HEK293 (cell line): ENCODE results near the gene CD177.

Experiments
- BCL11B ChIP-seq: fragments of 450-650 bp; formaldehyde crosslinking; IDR thresholded peaks from 2 replicates; pipeline ENCODE4 v1.5.1; 2016; ENCODE audit warnings: low read depth, missing biosample characterization, missing genetic modification characterization
- HOXC10 ChIP-seq: sonication (generic); formaldehyde crosslinking; IDR thresholded peaks from 2 replicates; pipeline ENCODE4 v1.8.1; 2023; ENCODE audit warnings: mild to moderate bottlenecking, missing genetic modification reagents
- KLF8 ChIP-seq: fragments of 450-650 bp; formaldehyde crosslinking; IDR thresholded peaks from 2 replicates; pipeline ENCODE4 v1.5.1; 2016; ENCODE audit warnings: missing biosample characterization, missing genetic modification characterization
- KLF9 ChIP-seq: fragments of 450-650 bp; formaldehyde crosslinking; IDR thresholded peaks from 2 replicates; pipeline ENCODE4 v1.5.1; 2016; ENCODE audit warnings: missing biosample characterization, missing genetic modification characterization, low read depth
- MEIS1 ChIP-seq: sonication (generic); formaldehyde crosslinking; IDR thresholded peaks from 2 replicates; pipeline ENCODE4 v1.8.1; 2022; ENCODE audit warnings: missing genetic modification reagents, mild to moderate bottlenecking, borderline replicate concordance
- MYNN ChIP-seq: fragments of 450-650 bp; formaldehyde crosslinking; IDR thresholded peaks from 2 replicates; pipeline ENCODE4 v1.5.1; 2016; ENCODE audit warnings: missing biosample characterization, missing genetic modification characterization, borderline replicate concordance
- OVOL3 ChIP-seq: fragments of 450-650 bp; formaldehyde crosslinking; IDR thresholded peaks from 2 replicates; pipeline ENCODE4 v1.5.1; 2016; ENCODE audit warnings: missing biosample characterization, missing genetic modification characterization
- RBAK ChIP-seq: fragments of 450-650 bp; formaldehyde crosslinking; IDR thresholded peaks from 2 replicates; pipeline ENCODE4 v1.5.1; 2016; ENCODE audit warnings: missing biosample characterization, missing genetic modification characterization
- SALL2 ChIP-seq: fragments of 450-650 bp; formaldehyde crosslinking; IDR thresholded peaks from 2 replicates; pipeline ENCODE4 v1.5.0; 2017; ENCODE audit warnings: missing biosample characterization, mild to moderate bottlenecking, missing genetic modification characterization, borderline replicate concordance
- SP2 ChIP-seq: fragments of 450-650 bp; formaldehyde crosslinking; IDR thresholded peaks from 2 replicates; pipeline ENCODE4 v1.5.1; 2016; ENCODE audit warnings: missing biosample characterization, missing genetic modification characterization
- TRIM28 ChIP-seq: IDR thresholded peaks from 2 replicates; pipeline ENCODE4 v1.6.1; 2011; ENCODE audit warnings: low read length, control low read depth, borderline replicate concordance
- ZBTB21 ChIP-seq: fragments of 450-650 bp; formaldehyde crosslinking; IDR thresholded peaks from 2 replicates; pipeline ENCODE4 v1.5.1; 2017; ENCODE audit warnings: missing biosample characterization, missing genetic modification characterization
- ZFP37 ChIP-seq: fragments of 450-650 bp; formaldehyde crosslinking; IDR thresholded peaks from 2 replicates; pipeline ENCODE4 v1.5.1; 2016; ENCODE audit warnings: missing biosample characterization, missing genetic modification characterization
- ZFP69B ChIP-seq: fragments of 450-650 bp; formaldehyde crosslinking; IDR thresholded peaks from 2 replicates; pipeline ENCODE4 v1.5.1; 2016; ENCODE audit warnings: missing biosample characterization, missing genetic modification characterization
- ZNF114 ChIP-seq: fragments of 450-650 bp; formaldehyde crosslinking; IDR thresholded peaks from 2 replicates; pipeline ENCODE4 v1.5.0; 2017; ENCODE audit warnings: missing biosample characterization, missing genetic modification characterization
- ZNF133 ChIP-seq: fragments of 450-650 bp; formaldehyde crosslinking; IDR thresholded peaks from 2 replicates; pipeline ENCODE4 v1.5.1; 2016; ENCODE audit warnings: missing biosample characterization, missing genetic modification characterization
- ZNF23 ChIP-seq: fragments of 450-650 bp; formaldehyde crosslinking; IDR thresholded peaks from 2 replicates; pipeline ENCODE4 v1.5.1; 2016; ENCODE audit warnings: missing biosample characterization, missing genetic modification characterization, borderline replicate concordance
- ZNF266 ChIP-seq: fragments of 450-650 bp; formaldehyde crosslinking; IDR thresholded peaks from 2 replicates; pipeline ENCODE4 v1.5.1; 2016; ENCODE audit warnings: missing biosample characterization, missing genetic modification characterization, low read depth
- ZNF423 ChIP-seq: fragments of 450-650 bp; formaldehyde crosslinking; IDR thresholded peaks from 2 replicates; pipeline ENCODE4 v1.5.1; 2016; ENCODE audit warnings: missing biosample characterization, missing genetic modification characterization
- ZNF48 ChIP-seq: fragments of 450-650 bp; formaldehyde crosslinking; IDR thresholded peaks from 2 replicates; pipeline ENCODE4 v1.5.1; 2016; ENCODE audit warnings: missing biosample characterization, missing genetic modification characterization
- ZNF549 ChIP-seq: fragments of 450-650 bp; IDR thresholded peaks from 2 replicates; pipeline ENCODE4 v1.5.1; 2018; ENCODE audit warnings: missing biosample characterization, missing genetic modification characterization, mild to moderate bottlenecking, inconsistent platforms, moderate library complexity
- ZNF560 ChIP-seq: fragments of 450-650 bp; formaldehyde crosslinking; IDR thresholded peaks from 2 replicates; pipeline ENCODE4 v1.5.1; 2017; ENCODE audit warnings: missing biosample characterization, missing genetic modification characterization, borderline replicate concordance
- ZNF654 ChIP-seq: fragments of 450-650 bp; formaldehyde crosslinking; IDR thresholded peaks from 2 replicates; pipeline ENCODE4 v1.5.1; 2016; ENCODE audit warnings: low read depth, missing biosample characterization, missing genetic modification characterization
- ZNF777 ChIP-seq: fragments of 450-650 bp; formaldehyde crosslinking; IDR thresholded peaks from 2 replicates; pipeline ENCODE4 v1.5.1; 2017; ENCODE audit warnings: missing biosample characterization, missing genetic modification characterization, borderline replicate concordance
- TF ChIP-seq, protein P1 (sequence below): fragments of 450-650 bp; formaldehyde crosslinking; IDR thresholded peaks from 2 replicates; pipeline ENCODE4 v1.5.1; 2016; ENCODE audit warnings: missing biosample characterization, missing genetic modification characterization
- TF ChIP-seq, protein P2 (sequence below): fragments of 450-650 bp; formaldehyde crosslinking; IDR thresholded peaks from 2 replicates; pipeline ENCODE4 v1.5.1; 2016; ENCODE audit warnings: missing biosample characterization, missing genetic modification characterization
- TF ChIP-seq, protein P3 (sequence below): fragments of 450-650 bp; formaldehyde crosslinking; IDR thresholded peaks from 2 replicates; pipeline ENCODE4 v1.5.1; 2016; ENCODE audit warnings: missing biosample characterization, missing genetic modification characterization
- TF ChIP-seq, protein P4 (sequence below): fragments of 450-650 bp; formaldehyde crosslinking; IDR thresholded peaks from 2 replicates; pipeline ENCODE4 v1.5.1; 2016; ENCODE audit warnings: missing biosample characterization, missing genetic modification characterization
- TF ChIP-seq, protein P5 (sequence below): fragments of 450-650 bp; formaldehyde crosslinking; IDR thresholded peaks from 2 replicates; pipeline ENCODE4 v1.5.1; 2016; ENCODE audit warnings: missing biosample characterization, missing genetic modification characterization
- TF ChIP-seq, protein P6 (sequence below): fragments of 450-650 bp; formaldehyde crosslinking; IDR thresholded peaks from 2 replicates; pipeline ENCODE4 v1.5.1; 2016; ENCODE audit warnings: missing biosample characterization, missing genetic modification characterization

The CD177 gene

DNA sequence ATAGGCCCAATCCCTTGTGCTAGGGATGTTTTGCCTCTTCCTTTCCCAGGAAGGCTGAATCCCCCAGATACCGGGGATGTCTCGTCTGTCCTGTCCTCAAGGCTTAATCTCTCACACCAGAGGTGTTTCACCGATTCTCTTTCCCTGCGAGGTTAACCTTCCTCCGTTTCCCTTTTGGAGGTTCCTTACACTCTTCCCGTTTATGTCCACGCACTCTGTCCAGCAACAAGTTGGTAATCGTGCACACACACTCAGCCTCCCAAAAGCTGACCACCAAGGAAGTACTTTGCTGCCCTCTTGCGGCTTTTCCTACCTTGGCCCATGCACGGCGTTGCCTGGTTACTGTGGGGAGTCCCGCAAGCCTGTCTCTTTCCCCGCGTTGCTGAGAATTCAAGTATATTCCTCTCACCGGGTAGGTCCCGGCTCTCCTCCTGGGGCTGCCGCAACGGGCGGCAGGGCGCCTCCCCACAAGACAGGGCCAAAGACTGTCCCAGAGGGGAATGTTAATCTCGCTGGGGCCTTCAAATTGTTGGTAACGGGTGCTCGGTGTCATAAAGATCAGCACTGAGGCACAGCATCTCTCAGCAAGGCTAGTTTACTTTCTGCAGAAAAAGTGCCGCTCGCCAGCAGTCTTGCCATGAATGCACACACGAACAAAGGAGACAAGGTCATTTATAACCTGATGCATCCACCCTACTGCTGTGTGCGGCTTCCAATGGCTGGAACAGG, 36.7 kb upstream of the CD177 start (continued):
- TF ChIP-seq, protein P1, sequence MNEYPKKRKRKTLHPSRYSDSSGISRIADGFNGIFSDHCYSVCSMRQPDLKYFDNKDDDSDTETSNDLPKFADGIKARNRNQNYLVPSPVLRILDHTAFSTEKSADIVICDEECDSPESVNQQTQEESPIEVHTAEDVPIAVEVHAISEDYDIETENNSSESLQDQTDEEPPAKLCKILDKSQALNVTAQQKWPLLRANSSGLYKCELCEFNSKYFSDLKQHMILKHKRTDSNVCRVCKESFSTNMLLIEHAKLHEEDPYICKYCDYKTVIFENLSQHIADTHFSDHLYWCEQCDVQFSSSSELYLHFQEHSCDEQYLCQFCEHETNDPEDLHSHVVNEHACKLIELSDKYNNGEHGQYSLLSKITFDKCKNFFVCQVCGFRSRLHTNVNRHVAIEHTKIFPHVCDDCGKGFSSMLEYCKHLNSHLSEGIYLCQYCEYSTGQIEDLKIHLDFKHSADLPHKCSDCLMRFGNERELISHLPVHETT (tag by site-specific recombination), result no peak
- no peak for TF ChIP-seq ZBTB21 (tag by site-specific recombination)
- TF ChIP-seq SALL2 (tag by site-specific recombination), result no peak
- TF ChIP-seq, protein P2, sequence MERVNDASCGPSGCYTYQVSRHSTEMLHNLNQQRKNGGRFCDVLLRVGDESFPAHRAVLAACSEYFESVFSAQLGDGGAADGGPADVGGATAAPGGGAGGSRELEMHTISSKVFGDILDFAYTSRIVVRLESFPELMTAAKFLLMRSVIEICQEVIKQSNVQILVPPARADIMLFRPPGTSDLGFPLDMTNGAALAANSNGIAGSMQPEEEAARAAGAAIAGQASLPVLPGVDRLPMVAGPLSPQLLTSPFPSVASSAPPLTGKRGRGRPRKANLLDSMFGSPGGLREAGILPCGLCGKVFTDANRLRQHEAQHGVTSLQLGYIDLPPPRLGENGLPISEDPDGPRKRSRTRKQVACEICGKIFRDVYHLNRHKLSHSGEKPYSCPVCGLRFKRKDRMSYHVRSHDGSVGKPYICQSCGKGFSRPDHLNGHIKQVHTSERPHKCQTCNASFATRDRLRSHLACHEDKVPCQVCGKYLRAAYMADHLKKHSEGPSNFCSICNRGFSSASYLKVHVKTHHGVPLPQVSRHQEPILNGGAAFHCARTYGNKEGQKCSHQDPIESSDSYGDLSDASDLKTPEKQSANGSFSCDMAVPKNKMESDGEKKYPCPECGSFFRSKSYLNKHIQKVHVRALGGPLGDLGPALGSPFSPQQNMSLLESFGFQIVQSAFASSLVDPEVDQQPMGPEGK (tag by site-specific recombination), result no peak
- no peak for TF ChIP-seq ZNF48
- TF ChIP-seq ZFP37 (tag by site-specific recombination), result peak; percentile 94
- no peak for TF ChIP-seq MYNN (tag by site-specific recombination)
- no peak for TF ChIP-seq SP2 (tag by site-specific recombination)
- no peak for TF ChIP-seq ZNF560
- no peak for TF ChIP-seq ZNF423 (tag by site-specific recombination)
- TF ChIP-seq, protein P3, sequence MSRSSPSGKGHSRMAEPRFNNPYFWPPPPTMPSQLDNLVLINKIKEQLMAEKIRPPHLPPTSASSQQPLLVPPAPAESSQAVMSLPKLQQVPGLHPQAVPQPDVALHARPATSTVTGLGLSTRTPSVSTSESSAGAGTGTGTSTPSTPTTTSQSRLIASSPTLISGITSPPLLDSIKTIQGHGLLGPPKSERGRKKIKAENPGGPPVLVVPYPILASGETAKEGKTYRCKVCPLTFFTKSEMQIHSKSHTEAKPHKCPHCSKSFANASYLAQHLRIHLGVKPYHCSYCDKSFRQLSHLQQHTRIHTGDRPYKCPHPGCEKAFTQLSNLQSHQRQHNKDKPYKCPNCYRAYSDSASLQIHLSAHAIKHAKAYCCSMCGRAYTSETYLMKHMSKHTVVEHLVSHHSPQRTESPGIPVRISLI, result no peak
- no peak; the same call in 1 of the 2 replicates for TF ChIP-seq OVOL3 (tag by site-specific recombination)
- peak; percentile 60 for TF ChIP-seq ZFP69B (tag by site-specific recombination)
- 0 out of 2 replicates have a peak, but pooled peaks have one; percentile 15 for TF ChIP-seq KLF9 (tag by site-specific recombination)
- no peak for TF ChIP-seq ZNF266 (tag by site-specific recombination)
- peak; percentile 45; the same call in 1 of the 2 replicates for TF ChIP-seq KLF8
- TF ChIP-seq ZNF777 (tag by site-specific recombination), result no peak
- no peak for TF ChIP-seq ZNF133 (tag by site-specific recombination)
- TF ChIP-seq ZNF549, result no peak
- TF ChIP-seq, protein P4, sequence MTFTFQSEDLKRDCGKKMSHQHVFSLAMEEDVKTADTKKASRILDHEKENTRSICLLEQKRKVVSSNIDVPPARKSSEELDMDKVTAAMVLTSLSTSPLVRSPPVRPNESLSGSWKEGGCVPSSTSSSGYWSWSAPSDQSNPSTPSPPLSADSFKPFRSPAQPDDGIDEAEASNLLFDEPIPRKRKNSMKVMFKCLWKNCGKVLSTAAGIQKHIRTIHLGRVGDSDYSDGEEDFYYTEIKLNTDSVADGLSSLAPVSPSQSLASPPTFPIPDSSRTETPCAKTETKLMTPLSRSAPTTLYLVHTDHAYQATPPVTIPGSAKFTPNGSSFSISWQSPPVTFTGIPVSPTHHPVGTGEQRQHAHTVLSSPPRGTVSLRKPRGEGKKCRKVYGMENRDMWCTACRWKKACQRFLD (tag by site-specific recombination), result no peak
- TF ChIP-seq ZNF23, result no peak
- TF ChIP-seq MEIS1 (CRISPR knock-in tag), result no peak
- TF ChIP-seq RBAK (tag by site-specific recombination), result no peak
- TF ChIP-seq TRIM28, result peak; percentile 90; the same call in 1 of the 2 replicates
- TF ChIP-seq ZNF114 (tag by site-specific recombination), result no peak
- no peak for TF ChIP-seq HOXC10 (CRISPR knock-in tag)
- TF ChIP-seq, protein P5, sequence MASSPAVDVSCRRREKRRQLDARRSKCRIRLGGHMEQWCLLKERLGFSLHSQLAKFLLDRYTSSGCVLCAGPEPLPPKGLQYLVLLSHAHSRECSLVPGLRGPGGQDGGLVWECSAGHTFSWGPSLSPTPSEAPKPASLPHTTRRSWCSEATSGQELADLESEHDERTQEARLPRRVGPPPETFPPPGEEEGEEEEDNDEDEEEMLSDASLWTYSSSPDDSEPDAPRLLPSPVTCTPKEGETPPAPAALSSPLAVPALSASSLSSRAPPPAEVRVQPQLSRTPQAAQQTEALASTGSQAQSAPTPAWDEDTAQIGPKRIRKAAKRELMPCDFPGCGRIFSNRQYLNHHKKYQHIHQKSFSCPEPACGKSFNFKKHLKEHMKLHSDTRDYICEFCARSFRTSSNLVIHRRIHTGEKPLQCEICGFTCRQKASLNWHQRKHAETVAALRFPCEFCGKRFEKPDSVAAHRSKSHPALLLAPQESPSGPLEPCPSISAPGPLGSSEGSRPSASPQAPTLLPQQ (tag by site-specific recombination), result no peak; the same call in 1 of the 2 replicates
- TF ChIP-seq, protein P6, sequence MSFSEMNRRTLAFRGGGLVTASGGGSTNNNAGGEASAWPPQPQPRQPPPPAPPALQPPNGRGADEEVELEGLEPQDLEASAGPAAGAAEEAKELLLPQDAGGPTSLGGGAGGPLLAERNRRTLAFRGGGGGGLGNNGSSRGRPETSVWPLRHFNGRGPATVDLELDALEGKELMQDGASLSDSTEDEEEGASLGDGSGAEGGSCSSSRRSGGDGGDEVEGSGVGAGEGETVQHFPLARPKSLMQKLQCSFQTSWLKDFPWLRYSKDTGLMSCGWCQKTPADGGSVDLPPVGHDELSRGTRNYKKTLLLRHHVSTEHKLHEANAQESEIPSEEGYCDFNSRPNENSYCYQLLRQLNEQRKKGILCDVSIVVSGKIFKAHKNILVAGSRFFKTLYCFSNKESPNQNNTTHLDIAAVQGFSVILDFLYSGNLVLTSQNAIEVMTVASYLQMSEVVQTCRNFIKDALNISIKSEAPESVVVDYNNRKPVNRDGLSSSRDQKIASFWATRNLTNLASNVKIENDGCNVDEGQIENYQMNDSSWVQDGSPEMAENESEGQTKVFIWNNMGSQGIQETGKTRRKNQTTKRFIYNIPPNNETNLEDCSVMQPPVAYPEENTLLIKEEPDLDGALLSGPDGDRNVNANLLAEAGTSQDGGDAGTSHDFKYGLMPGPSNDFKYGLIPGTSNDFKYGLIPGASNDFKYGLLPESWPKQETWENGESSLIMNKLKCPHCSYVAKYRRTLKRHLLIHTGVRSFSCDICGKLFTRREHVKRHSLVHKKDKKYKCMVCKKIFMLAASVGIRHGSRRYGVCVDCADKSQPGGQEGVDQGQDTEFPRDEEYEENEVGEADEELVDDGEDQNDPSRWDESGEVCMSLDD, result no peak
- TF ChIP-seq BCL11B (tag by site-specific recombination), result no peak
- peak; percentile 100 for TF ChIP-seq ZNF654 (tag by site-specific recombination)
